ENCODE data around the gene NUMB. TPM values are rescaled to one million over a fixed set of nuclear protein-coding genes. Genes with fewer than 3 reads are reported as not detected.

NUMB gene
- total and polyA plus RNA-seq, 2 of the 4 experiments (the other 2 are of a cell fraction): 45.9 to 114 TPM

DNA sequence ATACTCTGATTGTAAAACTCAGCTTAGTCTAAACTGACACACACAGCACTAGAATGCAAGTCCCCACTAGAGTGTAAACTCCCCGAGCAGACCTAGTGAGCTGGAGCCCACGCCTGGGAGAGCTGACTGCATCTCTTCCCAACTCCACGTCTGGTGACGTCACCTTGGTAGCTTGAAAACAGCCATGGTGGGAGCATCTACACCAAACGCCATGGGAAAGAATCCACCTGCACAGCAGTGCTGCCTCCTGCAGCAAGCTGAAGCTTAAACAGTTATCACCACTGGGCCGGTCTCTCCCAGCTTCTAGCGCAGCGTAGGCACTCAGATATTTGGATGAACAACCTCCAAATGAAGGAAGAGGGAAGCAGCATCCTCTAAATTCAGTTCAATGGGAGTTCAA, 225.4 kb downstream of the NUMB start:
- H3K79me1 ChIP-seq (ENCODE audit: low read depth in 1 of 2, low read length in 2 of 2): 0 out of 4 replicates have a peak, but pooled peaks cover 0 to 5% of the 10 kb centered on the region in 2 experiments
- no peak overlapping the region for H3K4me2 ChIP-seq (ENCODE audit: low read depth, low read length)
- ATAC-seq (ENCODE audit: low read depth) (peak; percentile 9; the same call in 1 of the 2 replicates), DNase-seq (peak; percentile 68)
- H3K27ac ChIP-seq (ENCODE audit: insufficient read depth, low read length): no peak overlapping the region
- intact Hi-C loops (cut with micrococcal nuclease): no loop called here
- H2BK5ac ChIP-seq (ENCODE audit: low read depth, low read length, poor library complexity, severe bottlenecking): no peak overlapping the region
- H2AFZ ChIP-seq (replicated peaks; ENCODE audit: low read length, poor library complexity): no peak overlapping the region
- no peak overlapping the region for H3K4ac ChIP-seq (ENCODE audit: low read depth, low read length)
- H2AK9ac ChIP-seq (replicated peaks; ENCODE audit: low read depth, low read length, poor library complexity): no peak overlapping the region
- peaks cover 41% of the 10 kb centered on the region for H3K27me3 ChIP-seq (ENCODE audit: control insufficient read depth, insufficient read depth, low read length)
- BruUV-seq (replicated peaks): no TSS peak
- dilution Hi-C loops (cut with HindIII; ENCODE audit: low sequenced_read_pairs, unreplicated experiment): no loop called here
- H2AK5ac ChIP-seq (ENCODE audit: low read depth, low read length): no peak overlapping the region
- no CpG with 5 or more reads among the region's 8 CpGs for WGBS, 2 experiments (ENCODE audit: extremely low coverage in 2 of 2, insufficient read length in 1 of 2)
- no peak overlapping the region for H4K91ac ChIP-seq (ENCODE audit: insufficient read depth, low read depth, low read length)
- no peak overlapping the region for H3K18ac ChIP-seq (ENCODE audit: low read depth, low read length)
- H4K5ac ChIP-seq (ENCODE audit: low read depth, low read length): no peak overlapping the region
- TF ChIP-seq, protein P1, sequence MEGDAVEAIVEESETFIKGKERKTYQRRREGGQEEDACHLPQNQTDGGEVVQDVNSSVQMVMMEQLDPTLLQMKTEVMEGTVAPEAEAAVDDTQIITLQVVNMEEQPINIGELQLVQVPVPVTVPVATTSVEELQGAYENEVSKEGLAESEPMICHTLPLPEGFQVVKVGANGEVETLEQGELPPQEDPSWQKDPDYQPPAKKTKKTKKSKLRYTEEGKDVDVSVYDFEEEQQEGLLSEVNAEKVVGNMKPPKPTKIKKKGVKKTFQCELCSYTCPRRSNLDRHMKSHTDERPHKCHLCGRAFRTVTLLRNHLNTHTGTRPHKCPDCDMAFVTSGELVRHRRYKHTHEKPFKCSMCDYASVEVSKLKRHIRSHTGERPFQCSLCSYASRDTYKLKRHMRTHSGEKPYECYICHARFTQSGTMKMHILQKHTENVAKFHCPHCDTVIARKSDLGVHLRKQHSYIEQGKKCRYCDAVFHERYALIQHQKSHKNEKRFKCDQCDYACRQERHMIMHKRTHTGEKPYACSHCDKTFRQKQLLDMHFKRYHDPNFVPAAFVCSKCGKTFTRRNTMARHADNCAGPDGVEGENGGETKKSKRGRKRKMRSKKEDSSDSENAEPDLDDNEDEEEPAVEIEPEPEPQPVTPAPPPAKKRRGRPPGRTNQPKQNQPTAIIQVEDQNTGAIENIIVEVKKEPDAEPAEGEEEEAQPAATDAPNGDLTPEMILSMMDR (conservative IDR thresholded peaks at IDR 0.05; ENCODE audit: low read depth, low read length): no peak
- TF ChIP-seq, protein P2, sequence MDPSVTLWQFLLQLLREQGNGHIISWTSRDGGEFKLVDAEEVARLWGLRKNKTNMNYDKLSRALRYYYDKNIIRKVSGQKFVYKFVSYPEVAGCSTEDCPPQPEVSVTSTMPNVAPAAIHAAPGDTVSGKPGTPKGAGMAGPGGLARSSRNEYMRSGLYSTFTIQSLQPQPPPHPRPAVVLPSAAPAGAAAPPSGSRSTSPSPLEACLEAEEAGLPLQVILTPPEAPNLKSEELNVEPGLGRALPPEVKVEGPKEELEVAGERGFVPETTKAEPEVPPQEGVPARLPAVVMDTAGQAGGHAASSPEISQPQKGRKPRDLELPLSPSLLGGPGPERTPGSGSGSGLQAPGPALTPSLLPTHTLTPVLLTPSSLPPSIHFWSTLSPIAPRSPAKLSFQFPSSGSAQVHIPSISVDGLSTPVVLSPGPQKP (IDR thresholded peaks at IDR 0.05; ENCODE audit: borderline replicate concordance, low read depth, low read length): no peak
- TF ChIP-seq POLR2A (IDR thresholded peaks at IDR 0.05; ENCODE audit: low read depth, low read length) (no peak), CEBPB (IDR thresholded peaks at IDR 0.05; ENCODE audit: low read depth, low read length) (no peak), SMC3 (IDR thresholded peaks at IDR 0.05; ENCODE audit: low read depth, low read length) (no peak), BHLHE40 (IDR thresholded peaks at IDR 0.05; ENCODE audit: low read depth, low read length) (no peak), NFE2L2 (IDR thresholded peaks at IDR 0.05; ENCODE audit: low read depth, low read length) (no peak), MAZ (IDR thresholded peaks at IDR 0.05; ENCODE audit: borderline replicate concordance, low read depth, low read length) (no peak), RFX5 (IDR thresholded peaks at IDR 0.05; ENCODE audit: low read depth, low read length) (no peak), MAFK (IDR thresholded peaks at IDR 0.05; ENCODE audit: low read depth, low read length) (no peak), MXI1 (IDR thresholded peaks at IDR 0.05; ENCODE audit: borderline replicate concordance, low read depth, low read length) (no peak), RAD21 (IDR thresholded peaks at IDR 0.05; ENCODE audit: low read length) (no peak), FOS (IDR thresholded peaks at IDR 0.05; ENCODE audit: low read depth, low read length) (no peak)
- TF ChIP-seq, protein P3, sequence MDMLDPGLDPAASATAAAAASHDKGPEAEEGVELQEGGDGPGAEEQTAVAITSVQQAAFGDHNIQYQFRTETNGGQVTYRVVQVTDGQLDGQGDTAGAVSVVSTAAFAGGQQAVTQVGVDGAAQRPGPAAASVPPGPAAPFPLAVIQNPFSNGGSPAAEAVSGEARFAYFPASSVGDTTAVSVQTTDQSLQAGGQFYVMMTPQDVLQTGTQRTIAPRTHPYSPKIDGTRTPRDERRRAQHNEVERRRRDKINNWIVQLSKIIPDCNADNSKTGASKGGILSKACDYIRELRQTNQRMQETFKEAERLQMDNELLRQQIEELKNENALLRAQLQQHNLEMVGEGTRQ (IDR thresholded peaks at IDR 0.05; ENCODE audit: low read depth, low read length): no peak
- peaks cover 8% of the 10 kb centered on the region for H4K20me1 ChIP-seq (ENCODE audit: insufficient read depth, low read length)
- no peak overlapping the region for H3K23ac ChIP-seq (ENCODE audit: low read depth, low read length)
- H3K4me3 ChIP-seq (ENCODE audit: insufficient read depth, low read depth, low read length): no peak overlapping the region
- peaks cover 9% of the 10 kb centered on the region for H3K9me1 ChIP-seq (ENCODE audit: insufficient read depth, low read length)
- H4K8ac ChIP-seq (ENCODE audit: low read depth in 2 of 2, low read length in 2 of 2): no peak overlapping the region
- no peak overlapping the region for H3K56ac ChIP-seq (ENCODE audit: extremely low read depth, insufficient read depth, low read length)
- H3K9ac ChIP-seq (ENCODE audit: low read depth, low read length): no peak overlapping the region
- no peaks in the 10 kb centered on the region for H3K36me3 ChIP-seq (ENCODE audit: control insufficient read depth, insufficient read depth, low read length)
- H3K9me3 ChIP-seq (ENCODE audit: control insufficient read depth, insufficient read depth, low read length): no peaks in the 10 kb centered on the region
- H2BK120ac ChIP-seq (ENCODE audit: low read depth, low read length): no peak overlapping the region
- peaks cover 22% of the 10 kb centered on the region for H3K4me1 ChIP-seq (ENCODE audit: control insufficient read depth, insufficient read depth, low read length)
- H3K14ac ChIP-seq (replicated peaks; ENCODE audit: low read depth, low read length): no peak overlapping the region
- H2BK20ac ChIP-seq (ENCODE audit: low read depth, low read length): no peak overlapping the region
- ChIA-PET POLR2A (ENCODE audit: unreplicated experiment) (no interaction called here), CTCF (interaction anchor here (1.2 kb wide), 1 partner anchor 16 kb away, joined by 3 read pairs; no protein-coding TSS in a partner anchor)
- in situ Hi-C loops (cut with MboI; ENCODE audit: low sequenced_read_pairs): no loop called here
- H2BK15ac ChIP-seq (ENCODE audit: low read depth, low read length): no peak overlapping the region

All from IMR-90 (cell line).